HEK293 (cell line): ENCODE results near the gene NAALADL2.

Experiments
- CTCF ChIA-PET: fragments of 350-600 bp; formaldehyde crosslinking; extraction: SDS; loops from one replicate; lab custom pipeline; 2021; ENCODE audit warnings: antibody characterized with exemption; lab: Yijun Ruan, JAX
- POLR2A ChIA-PET: fragments of 300-600 bp; formaldehyde crosslinking; extraction: SDS; loops from one replicate; lab custom pipeline; 2020; ENCODE audit warnings: antibody characterized with exemption, inconsistent platforms; lab: Yijun Ruan, JAX
- H3K27ac ChIP-seq: fragments of 200-500 bp; sonication (Bioruptor generic); 2 replicates; pipeline ENCODE4 v1.5.1; 2014; ENCODE audit warnings: low read depth, low read length, control low read depth, inconsistent platforms; ENCODE audit errors: extremely low read depth
- H3K36me3 ChIP-seq, 2 experiments: fragments of 200-500 bp in 1 of 2; sonication (Bioruptor generic) in 1 of 2; 1 replicate in 1 of 2; 2 replicates in 1 of 2; pipeline ENCODE4 v1.5.1; 2014 to 2017; ENCODE audit warnings: inconsistent platforms in 2 of 2, low read length in 2 of 2; ENCODE audit not compliant: control insufficient read depth in 2 of 2, insufficient read depth in 1 of 2
- H3K4me1 ChIP-seq: fragments of 200-500 bp; sonication (Bioruptor generic); 2 replicates; pipeline ENCODE4 v1.5.1; 2014; ENCODE audit warnings: mild to moderate bottlenecking, low read length, inconsistent platforms; ENCODE audit not compliant: control insufficient read depth, insufficient read depth
- H3K4me3 ChIP-seq: 2 replicates; pipeline ENCODE4 v1.5.1; 2011; ENCODE audit warnings: low read depth, mild to moderate bottlenecking, control low read depth, low read length, moderate library complexity
- H3K9me3 ChIP-seq: fragments of 200-500 bp; sonication (Bioruptor generic); 2 replicates; pipeline ENCODE4 v1.5.1; 2014; ENCODE audit warnings: low read depth, low read length, inconsistent platforms; ENCODE audit not compliant: control insufficient read depth, insufficient read depth
- BCL11B ChIP-seq: fragments of 450-650 bp; formaldehyde crosslinking; IDR thresholded peaks from 2 replicates; pipeline ENCODE4 v1.5.1; 2016; ENCODE audit warnings: low read depth, missing biosample characterization, missing genetic modification characterization
- IKZF3 ChIP-seq: fragments of 450-650 bp; IDR thresholded peaks from 2 replicates; pipeline ENCODE4 v1.5.0; 2018; ENCODE audit warnings: missing biosample characterization, mild to moderate bottlenecking, missing genetic modification characterization, moderate library complexity
- MYNN ChIP-seq: fragments of 450-650 bp; formaldehyde crosslinking; IDR thresholded peaks from 2 replicates; pipeline ENCODE4 v1.5.1; 2016; ENCODE audit warnings: missing biosample characterization, missing genetic modification characterization, borderline replicate concordance
- MZF1 ChIP-seq: fragments of 450-650 bp; formaldehyde crosslinking; IDR thresholded peaks from 2 replicates; pipeline ENCODE4 v1.5.1; 2017; ENCODE audit warnings: missing biosample characterization, missing genetic modification characterization, borderline replicate concordance
- SALL2 ChIP-seq: fragments of 450-650 bp; formaldehyde crosslinking; IDR thresholded peaks from 2 replicates; pipeline ENCODE4 v1.5.0; 2017; ENCODE audit warnings: missing biosample characterization, mild to moderate bottlenecking, missing genetic modification characterization, borderline replicate concordance
- SETDB1 ChIP-seq: IDR thresholded peaks from one replicate; pipeline ENCODE4 v1.6.1; 2017; ENCODE audit warnings: mild to moderate bottlenecking, low read length, moderate library complexity, mixed read lengths; ENCODE audit not compliant: insufficient read length
- YY1 ChIP-seq: fragments of 450-650 bp; formaldehyde crosslinking; IDR thresholded peaks from 2 replicates; pipeline ENCODE4 v1.5.1; 2018; ENCODE audit warnings: missing biosample characterization, missing genetic modification characterization
- YY2 ChIP-seq: fragments of 450-650 bp; formaldehyde crosslinking; IDR thresholded peaks from 2 replicates; pipeline ENCODE4 v1.5.1; 2016; ENCODE audit warnings: missing biosample characterization, missing genetic modification characterization
- ZBTB8A ChIP-seq: fragments of 450-650 bp; formaldehyde crosslinking; IDR thresholded peaks from 2 replicates; pipeline ENCODE4 v1.5.1; 2016; ENCODE audit warnings: missing biosample characterization, missing genetic modification characterization
- ZFHX2 ChIP-seq: fragments of 450-650 bp; formaldehyde crosslinking; conservative IDR thresholded peaks from 2 replicates; pipeline ENCODE4 v1.5.1; 2016; ENCODE audit warnings: missing biosample characterization, missing genetic modification characterization
- ZFP41 ChIP-seq: fragments of 450-650 bp; formaldehyde crosslinking; IDR thresholded peaks from 2 replicates; pipeline ENCODE4 v1.5.1; 2016; ENCODE audit warnings: missing biosample characterization, missing genetic modification characterization, borderline replicate concordance
- ZFP69B ChIP-seq: fragments of 450-650 bp; formaldehyde crosslinking; IDR thresholded peaks from 2 replicates; pipeline ENCODE4 v1.5.1; 2016; ENCODE audit warnings: missing biosample characterization, missing genetic modification characterization
- ZNF10 ChIP-seq: fragments of 450-650 bp; formaldehyde crosslinking; IDR thresholded peaks from 2 replicates; pipeline ENCODE4 v1.5.1; 2017; ENCODE audit warnings: missing biosample characterization, missing genetic modification characterization
- ZNF114 ChIP-seq: fragments of 450-650 bp; formaldehyde crosslinking; IDR thresholded peaks from 2 replicates; pipeline ENCODE4 v1.5.0; 2017; ENCODE audit warnings: missing biosample characterization, missing genetic modification characterization
- ZNF202 ChIP-seq: fragments of 450-650 bp; formaldehyde crosslinking; IDR thresholded peaks from 2 replicates; pipeline ENCODE4 v1.5.1; 2016; ENCODE audit warnings: missing biosample characterization, missing genetic modification characterization, borderline replicate concordance
- ZNF24 ChIP-seq: fragments of 450-650 bp; formaldehyde crosslinking; IDR thresholded peaks from 2 replicates; pipeline ENCODE4 v1.5.1; 2016; ENCODE audit warnings: missing biosample characterization, missing genetic modification characterization
- ZNF292 ChIP-seq: fragments of 450-650 bp; formaldehyde crosslinking; IDR thresholded peaks from 2 replicates; pipeline ENCODE4 v1.5.1; 2016; ENCODE audit warnings: low read depth, missing biosample characterization, missing genetic modification characterization, borderline replicate concordance
- ZNF311 ChIP-seq: fragments of 450-650 bp; formaldehyde crosslinking; IDR thresholded peaks from 2 replicates; pipeline ENCODE4 v1.5.1; 2017; ENCODE audit warnings: missing biosample characterization, missing genetic modification characterization, borderline replicate concordance
- ZNF341 ChIP-seq: fragments of 450-650 bp; formaldehyde crosslinking; IDR thresholded peaks from 2 replicates; pipeline ENCODE4; 2016; ENCODE audit warnings: low read depth, missing biosample characterization, missing genetic modification characterization
- ZNF354C ChIP-seq: fragments of 450-650 bp; formaldehyde crosslinking; IDR thresholded peaks from 2 replicates; pipeline ENCODE4 v1.5.1; 2016; ENCODE audit warnings: missing biosample characterization, missing genetic modification characterization, low read depth, borderline replicate concordance
- ZNF423 ChIP-seq: fragments of 450-650 bp; formaldehyde crosslinking; IDR thresholded peaks from 2 replicates; pipeline ENCODE4 v1.5.1; 2016; ENCODE audit warnings: missing biosample characterization, missing genetic modification characterization
- ZNF514 ChIP-seq: fragments of 450-650 bp; formaldehyde crosslinking; IDR thresholded peaks from 2 replicates; pipeline ENCODE4 v1.5.1; 2016; ENCODE audit warnings: missing biosample characterization, missing genetic modification characterization
- ZNF654 ChIP-seq: fragments of 450-650 bp; formaldehyde crosslinking; IDR thresholded peaks from 2 replicates; pipeline ENCODE4 v1.5.1; 2016; ENCODE audit warnings: low read depth, missing biosample characterization, missing genetic modification characterization
- ZNF785 ChIP-seq: fragments of 450-650 bp; formaldehyde crosslinking; IDR thresholded peaks from 2 replicates; pipeline ENCODE4 v1.5.1; 2016; ENCODE audit warnings: missing biosample characterization, missing genetic modification characterization
- ZNF792 ChIP-seq: fragments of 450-650 bp; formaldehyde crosslinking; IDR thresholded peaks from 2 replicates; pipeline ENCODE4 v1.5.1; 2016; ENCODE audit warnings: missing biosample characterization, missing genetic modification characterization
- TF ChIP-seq, protein P1 (sequence below): fragments of 450-650 bp; formaldehyde crosslinking; IDR thresholded peaks from 2 replicates; pipeline ENCODE4 v1.5.1; 2016; ENCODE audit warnings: missing biosample characterization, missing genetic modification characterization
- TF ChIP-seq, protein P2 (sequence below): fragments of 450-650 bp; formaldehyde crosslinking; optimal IDR thresholded peaks from 2 replicates; pipeline ENCODE3; 2016; ENCODE audit warnings: missing biosample characterization, mild to moderate bottlenecking, missing genetic modification characterization
- TF ChIP-seq, protein P3 (sequence below): fragments of 450-650 bp; formaldehyde crosslinking; IDR thresholded peaks from 2 replicates; pipeline ENCODE4 v1.5.1; 2016; ENCODE audit warnings: missing biosample characterization, missing genetic modification characterization

The NAALADL2 gene

DNA sequence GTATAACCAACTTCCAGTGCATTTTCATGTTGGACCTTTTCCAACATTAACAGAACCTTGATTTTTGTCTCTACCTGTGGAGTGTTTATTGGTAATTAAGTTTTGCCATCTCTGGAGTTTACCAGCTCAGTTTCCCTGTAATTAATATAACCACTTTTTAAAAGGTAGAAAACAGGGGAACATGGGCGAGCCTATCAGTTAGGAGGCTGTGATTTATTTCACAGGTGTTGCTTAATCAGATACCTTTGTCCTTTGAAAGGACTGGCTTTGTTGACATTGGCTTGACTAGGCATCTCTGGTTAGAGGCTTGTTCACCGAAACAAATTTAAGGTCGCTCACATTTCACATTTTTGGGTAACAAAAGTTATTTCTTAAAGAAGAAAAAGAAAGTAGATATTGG, 622 bp downstream of the NAALADL2 start:
- CTCF ChIA-PET = no interaction called here

DNA sequence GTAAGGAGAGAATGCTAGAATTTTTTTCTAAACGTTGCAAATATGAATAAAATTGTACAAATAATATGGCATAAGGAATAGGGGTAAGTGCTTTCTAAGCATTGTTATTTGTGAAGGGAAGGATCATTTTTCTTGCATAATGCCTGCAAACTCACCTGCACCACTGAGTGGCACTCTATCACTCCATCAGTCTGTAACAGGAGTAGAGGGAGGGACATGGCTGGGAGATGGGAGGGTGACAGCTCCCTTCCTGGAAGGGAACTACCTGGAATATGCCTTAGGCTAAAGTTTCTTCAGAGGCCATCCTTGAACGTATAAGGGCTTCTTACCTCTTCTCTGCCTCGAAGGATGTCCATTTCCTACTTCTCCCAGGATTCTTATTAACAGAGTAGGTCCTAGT, 3.0 kb downstream of the NAALADL2 start:
- POLR2A ChIA-PET = no interaction called here
- CTCF ChIA-PET = interaction anchor here (0.6 to 1.8 kb wide), 3 partner anchors 78 to 580 kb away, joined by 3 to 5 read pairs (median 3); no protein-coding TSS in a partner anchor
- Histone ChIP-seq H3K4me3 (no peak overlapping the region), H3K9me3 (no peaks in the 10 kb centered on the region), H3K36me3 (no peaks in the 10 kb centered on the region), H3K27ac (no peak overlapping the region), H3K4me1 (no peaks in the 10 kb centered on the region)
- TF ChIP-seq ZNF292 (tag by site-specific recombination) = no peak
- TF ChIP-seq, protein P1, sequence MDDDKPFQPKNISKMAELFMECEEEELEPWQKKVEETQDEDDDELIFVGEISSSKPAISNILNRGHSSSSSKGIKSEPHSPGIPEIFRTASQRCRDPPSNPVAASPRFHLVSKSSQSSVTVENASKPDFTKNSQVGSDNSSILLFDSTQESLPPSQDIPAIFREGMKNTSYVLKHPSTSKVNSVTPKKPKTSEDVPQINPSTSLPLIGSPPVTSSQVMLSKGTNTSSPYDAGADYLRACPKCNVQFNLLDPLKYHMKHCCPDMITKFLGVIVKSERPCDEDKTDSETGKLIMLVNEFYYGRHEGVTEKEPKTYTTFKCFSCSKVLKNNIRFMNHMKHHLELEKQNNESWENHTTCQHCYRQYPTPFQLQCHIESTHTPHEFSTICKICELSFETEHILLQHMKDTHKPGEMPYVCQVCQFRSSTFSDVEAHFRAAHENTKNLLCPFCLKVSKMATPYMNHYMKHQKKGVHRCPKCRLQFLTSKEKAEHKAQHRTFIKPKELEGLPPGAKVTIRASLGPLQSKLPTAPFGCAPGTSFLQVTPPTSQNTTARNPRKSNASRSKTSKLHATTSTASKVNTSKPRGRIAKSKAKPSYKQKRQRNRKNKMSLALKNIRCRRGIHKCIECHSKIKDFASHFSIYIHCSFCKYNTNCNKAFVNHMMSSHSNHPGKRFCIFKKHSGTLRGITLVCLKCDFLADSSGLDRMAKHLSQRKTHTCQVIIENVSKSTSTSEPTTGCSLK (tag by site-specific recombination) = no peak
- TF ChIP-seq YY2 (tag by site-specific recombination) = no peak
- no peak for TF ChIP-seq BCL11B (tag by site-specific recombination)
- no peak for TF ChIP-seq ZNF423
- TF ChIP-seq ZFP41 (tag by site-specific recombination) = no peak
- TF ChIP-seq ZNF792 = no peak
- no peak for TF ChIP-seq SETDB1
- no peak for TF ChIP-seq ZNF202 (tag by site-specific recombination)
- TF ChIP-seq, protein P2, sequence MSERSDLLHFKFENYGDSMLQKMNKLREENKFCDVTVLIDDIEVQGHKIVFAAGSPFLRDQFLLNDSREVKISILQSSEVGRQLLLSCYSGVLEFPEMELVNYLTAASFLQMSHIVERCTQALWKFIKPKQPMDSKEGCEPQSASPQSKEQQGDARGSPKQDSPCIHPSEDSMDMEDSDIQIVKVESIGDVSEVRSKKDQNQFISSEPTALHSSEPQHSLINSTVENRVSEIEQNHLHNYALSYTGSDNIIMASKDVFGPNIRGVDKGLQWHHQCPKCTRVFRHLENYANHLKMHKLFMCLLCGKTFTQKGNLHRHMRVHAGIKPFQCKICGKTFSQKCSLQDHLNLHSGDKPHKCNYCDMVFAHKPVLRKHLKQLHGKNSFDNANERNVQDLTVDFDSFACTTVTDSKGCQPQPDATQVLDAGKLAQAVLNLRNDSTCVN = no peak
- peak; percentile 49 for TF ChIP-seq ZNF654
- TF ChIP-seq SALL2 (tag by site-specific recombination) = no peak
- TF ChIP-seq ZNF311 (tag by site-specific recombination) = no peak
- TF ChIP-seq ZNF354C (tag by site-specific recombination) = no peak
- no peak for TF ChIP-seq ZFHX2
- no peak for TF ChIP-seq ZNF10
- TF ChIP-seq IKZF3 (tag by site-specific recombination) = 0 out of 2 replicates have a peak, but pooled peaks have one; percentile 16
- TF ChIP-seq, protein P3, sequence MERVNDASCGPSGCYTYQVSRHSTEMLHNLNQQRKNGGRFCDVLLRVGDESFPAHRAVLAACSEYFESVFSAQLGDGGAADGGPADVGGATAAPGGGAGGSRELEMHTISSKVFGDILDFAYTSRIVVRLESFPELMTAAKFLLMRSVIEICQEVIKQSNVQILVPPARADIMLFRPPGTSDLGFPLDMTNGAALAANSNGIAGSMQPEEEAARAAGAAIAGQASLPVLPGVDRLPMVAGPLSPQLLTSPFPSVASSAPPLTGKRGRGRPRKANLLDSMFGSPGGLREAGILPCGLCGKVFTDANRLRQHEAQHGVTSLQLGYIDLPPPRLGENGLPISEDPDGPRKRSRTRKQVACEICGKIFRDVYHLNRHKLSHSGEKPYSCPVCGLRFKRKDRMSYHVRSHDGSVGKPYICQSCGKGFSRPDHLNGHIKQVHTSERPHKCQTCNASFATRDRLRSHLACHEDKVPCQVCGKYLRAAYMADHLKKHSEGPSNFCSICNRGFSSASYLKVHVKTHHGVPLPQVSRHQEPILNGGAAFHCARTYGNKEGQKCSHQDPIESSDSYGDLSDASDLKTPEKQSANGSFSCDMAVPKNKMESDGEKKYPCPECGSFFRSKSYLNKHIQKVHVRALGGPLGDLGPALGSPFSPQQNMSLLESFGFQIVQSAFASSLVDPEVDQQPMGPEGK (tag by site-specific recombination) = no peak
- TF ChIP-seq MZF1 (tag by site-specific recombination) = no peak
- peak; percentile 30; the same call in 1 of the 2 replicates for TF ChIP-seq ZNF341
- no peak for TF ChIP-seq ZNF785 (tag by site-specific recombination)
- TF ChIP-seq YY1 (tag by site-specific recombination) = no peak

More for the DNA sequence above, 622 bp downstream of the NAALADL2 start:
- TF ChIP-seq MYNN (no peak), ZNF514 (tag by site-specific recombination) (no peak), ZBTB8A (tag by site-specific recombination) (no peak), IKZF3 (tag by site-specific recombination) (no peak), ZFP69B (tag by site-specific recombination) (no peak), ZNF114 (tag by site-specific recombination) (no peak), ZFHX2 (no peak), ZNF24 (tag by site-specific recombination) (no peak)
- TF ChIP-seq, protein P1 (tag by site-specific recombination) = no peak
- H3K4me1 ChIP-seq = no peaks in the 10 kb centered on the region
- no peak overlapping the region for H3K4me3 ChIP-seq
- H3K9me3 ChIP-seq = no peaks in the 10 kb centered on the region
- POLR2A ChIA-PET = no interaction called here
- H3K36me3 ChIP-seq = no peaks in the 10 kb centered on the region
- H3K27ac ChIP-seq = no peak overlapping the region
